HEK293 (cell line): ENCODE data around the gene SETD5.
A peak's percentile ranks its signal among the peaks of the same experiment; 100 is the strongest.

Experiments used
- FEZF1 ChIP-seq: fragments of 450-650 bp; formaldehyde crosslinking; IDR thresholded peaks from 2 replicates; pipeline ENCODE4 v1.5.1; 2016; ENCODE audit warnings: missing biosample characterization, missing genetic modification characterization
- GLIS2 ChIP-seq: fragments of 450-650 bp; formaldehyde crosslinking; IDR thresholded peaks from 2 replicates; pipeline ENCODE4 v1.5.1; 2016; ENCODE audit warnings: missing biosample characterization, missing genetic modification characterization
- KLF10 ChIP-seq: fragments of 450-650 bp; IDR thresholded peaks from 2 replicates; pipeline ENCODE4 v1.5.1; 2018; ENCODE audit warnings: missing biosample characterization, mild to moderate bottlenecking, missing genetic modification characterization
- KLF17 ChIP-seq: fragments of 450-650 bp; formaldehyde crosslinking; IDR thresholded peaks from 2 replicates; pipeline ENCODE4 v1.5.1; 2016; ENCODE audit warnings: missing biosample characterization, missing genetic modification characterization
- PRDM1 ChIP-seq: fragments of 450-650 bp; formaldehyde crosslinking; IDR thresholded peaks from 2 replicates; pipeline ENCODE4; 2016; ENCODE audit warnings: missing biosample characterization, missing genetic modification characterization
- PRDM10 ChIP-seq: fragments of 450-650 bp; formaldehyde crosslinking; IDR thresholded peaks from 2 replicates; pipeline ENCODE4 v1.5.1; 2016; ENCODE audit warnings: missing biosample characterization, missing genetic modification characterization
- SALL2 ChIP-seq: fragments of 450-650 bp; formaldehyde crosslinking; IDR thresholded peaks from 2 replicates; pipeline ENCODE4 v1.5.0; 2017; ENCODE audit warnings: missing biosample characterization, mild to moderate bottlenecking, missing genetic modification characterization, borderline replicate concordance
- YY1 ChIP-seq: fragments of 450-650 bp; formaldehyde crosslinking; IDR thresholded peaks from 2 replicates; pipeline ENCODE4 v1.5.1; 2018; ENCODE audit warnings: missing biosample characterization, missing genetic modification characterization
- ZBTB44 ChIP-seq: fragments of 450-650 bp; IDR thresholded peaks from 2 replicates; pipeline ENCODE4 v1.5.1; 2018; ENCODE audit warnings: missing biosample characterization, mild to moderate bottlenecking, missing genetic modification characterization
- ZFP3 ChIP-seq: fragments of 450-650 bp; formaldehyde crosslinking; IDR thresholded peaks from 2 replicates; pipeline ENCODE4 v1.5.1; 2016; ENCODE audit warnings: low read depth, missing biosample characterization, missing genetic modification characterization
- ZFP41 ChIP-seq: fragments of 450-650 bp; formaldehyde crosslinking; IDR thresholded peaks from 2 replicates; pipeline ENCODE4 v1.5.1; 2016; ENCODE audit warnings: missing biosample characterization, missing genetic modification characterization, borderline replicate concordance
- ZFP69B ChIP-seq: fragments of 450-650 bp; formaldehyde crosslinking; IDR thresholded peaks from 2 replicates; pipeline ENCODE4 v1.5.1; 2016; ENCODE audit warnings: missing biosample characterization, missing genetic modification characterization
- ZNF114 ChIP-seq: fragments of 450-650 bp; formaldehyde crosslinking; IDR thresholded peaks from 2 replicates; pipeline ENCODE4 v1.5.0; 2017; ENCODE audit warnings: missing biosample characterization, missing genetic modification characterization
- ZNF133 ChIP-seq: fragments of 450-650 bp; formaldehyde crosslinking; IDR thresholded peaks from 2 replicates; pipeline ENCODE4 v1.5.1; 2016; ENCODE audit warnings: missing biosample characterization, missing genetic modification characterization
- ZNF16 ChIP-seq: fragments of 450-650 bp; formaldehyde crosslinking; IDR thresholded peaks from 2 replicates; pipeline ENCODE4 v1.5.1; 2016; ENCODE audit warnings: low read depth, missing biosample characterization, missing genetic modification characterization
- ZNF174 ChIP-seq: fragments of 450-650 bp; formaldehyde crosslinking; IDR thresholded peaks from 2 replicates; pipeline ENCODE4 v1.5.0; 2017; ENCODE audit warnings: missing biosample characterization, mild to moderate bottlenecking, missing genetic modification characterization
- ZNF19 ChIP-seq: fragments of 450-650 bp; formaldehyde crosslinking; IDR thresholded peaks from 2 replicates; pipeline ENCODE4; 2016; ENCODE audit warnings: missing biosample characterization, missing genetic modification characterization, low read depth
- ZNF2 ChIP-seq: fragments of 450-650 bp; formaldehyde crosslinking; IDR thresholded peaks from 2 replicates; pipeline ENCODE4 v1.5.1; 2016; ENCODE audit warnings: missing biosample characterization, missing genetic modification characterization
- ZNF280D ChIP-seq: fragments of 450-650 bp; formaldehyde crosslinking; IDR thresholded peaks from 2 replicates; pipeline ENCODE4 v1.5.1; 2016; ENCODE audit warnings: missing biosample characterization, missing genetic modification characterization
- ZNF416 ChIP-seq: fragments of 450-650 bp; formaldehyde crosslinking; IDR thresholded peaks from 2 replicates; pipeline ENCODE4 v1.5.1; 2016; ENCODE audit warnings: missing biosample characterization, missing genetic modification characterization
- ZNF544 ChIP-seq: fragments of 450-650 bp; formaldehyde crosslinking; IDR thresholded peaks from 2 replicates; pipeline ENCODE4 v1.5.0; 2017; ENCODE audit warnings: missing biosample characterization, missing genetic modification characterization
- ZNF549 ChIP-seq: fragments of 450-650 bp; IDR thresholded peaks from 2 replicates; pipeline ENCODE4 v1.5.1; 2018; ENCODE audit warnings: missing biosample characterization, missing genetic modification characterization, mild to moderate bottlenecking, inconsistent platforms, moderate library complexity
- ZNF558 ChIP-seq: fragments of 450-650 bp; formaldehyde crosslinking; IDR thresholded peaks from 2 replicates; pipeline ENCODE4 v1.5.1; 2016; ENCODE audit warnings: missing biosample characterization, missing genetic modification characterization
- ZNF654 ChIP-seq: fragments of 450-650 bp; formaldehyde crosslinking; IDR thresholded peaks from 2 replicates; pipeline ENCODE4 v1.5.1; 2016; ENCODE audit warnings: low read depth, missing biosample characterization, missing genetic modification characterization
- ZNF670 ChIP-seq: fragments of 450-650 bp; formaldehyde crosslinking; IDR thresholded peaks from 2 replicates; pipeline ENCODE4 v1.5.1; 2016; ENCODE audit warnings: missing biosample characterization, missing genetic modification characterization, low read depth
- ZNF677 ChIP-seq: fragments of 450-650 bp; IDR thresholded peaks from 2 replicates; pipeline ENCODE4 v1.5.0; 2018; ENCODE audit warnings: missing biosample characterization, mild to moderate bottlenecking, missing genetic modification characterization, moderate library complexity
- ZSCAN4 ChIP-seq: fragments of 450-650 bp; formaldehyde crosslinking; IDR thresholded peaks from 2 replicates; pipeline ENCODE4 v1.5.1; 2017; ENCODE audit warnings: missing biosample characterization, missing genetic modification characterization
- ZXDB ChIP-seq: fragments of 450-650 bp; formaldehyde crosslinking; IDR thresholded peaks from 2 replicates; pipeline ENCODE4 v1.5.1; 2016; ENCODE audit warnings: missing biosample characterization, missing genetic modification characterization

The SETD5 gene

GRCh38 chr3:9352917-9353752 is 44.3 kb upstream of the SETD5 start (continued):
- TF ChIP-seq SALL2 (tag by site-specific recombination) (no peak), KLF17 (tag by site-specific recombination) (no peak), PRDM1 (tag by site-specific recombination) (no peak), ZXDB (tag by site-specific recombination) (no peak), KLF10 (tag by site-specific recombination) (no peak), ZNF133 (tag by site-specific recombination) (no peak), ZNF654 (tag by site-specific recombination) (peak; percentile 97), ZFP69B (tag by site-specific recombination) (no peak), ZBTB44 (tag by site-specific recombination) (no peak), ZNF280D (tag by site-specific recombination) (no peak), ZNF19 (no peak), ZNF16 (tag by site-specific recombination) (no peak), ZNF174 (tag by site-specific recombination) (no peak), PRDM10 (tag by site-specific recombination) (peak; percentile 54; the same call in 1 of the 2 replicates), YY1 (tag by site-specific recombination) (no peak), ZNF416 (tag by site-specific recombination) (no peak), GLIS2 (no peak), ZNF114 (tag by site-specific recombination) (no peak), ZSCAN4 (tag by site-specific recombination) (no peak), FEZF1 (tag by site-specific recombination) (peak; percentile 92), ZNF2 (tag by site-specific recombination) (peak; percentile 27; the same call in 1 of the 2 replicates), ZNF677 (tag by site-specific recombination) (no peak), ZNF544 (tag by site-specific recombination) (no peak), ZNF549 (tag by site-specific recombination) (no peak), ZFP3 (no peak), ZNF670 (tag by site-specific recombination) (no peak), ZNF558 (no peak; the same call in 1 of the 2 replicates), ZFP41 (tag by site-specific recombination) (no peak)
